DND-41 (cell line): ENCODE data around the gene RALA.

ENCODE experiments used
- EZH2 ChIP-seq: IDR thresholded peaks from 3 replicates; pipeline ENCODE4 v1.6.1; 2012; ENCODE audit warnings: borderline replicate concordance, low read depth, mild to moderate bottlenecking, moderate library complexity, low read length, inconsistent platforms; ENCODE audit not compliant: severe bottlenecking
- TF ChIP-seq, protein P1 (sequence below): IDR thresholded peaks from 2 replicates; pipeline ENCODE4 v1.5.1; 2012; ENCODE audit warnings: borderline replicate concordance, low read length, moderate library complexity, mild to moderate bottlenecking; ENCODE audit not compliant: poor library complexity, severe bottlenecking; ENCODE audit errors: extremely low read depth

DNA sequence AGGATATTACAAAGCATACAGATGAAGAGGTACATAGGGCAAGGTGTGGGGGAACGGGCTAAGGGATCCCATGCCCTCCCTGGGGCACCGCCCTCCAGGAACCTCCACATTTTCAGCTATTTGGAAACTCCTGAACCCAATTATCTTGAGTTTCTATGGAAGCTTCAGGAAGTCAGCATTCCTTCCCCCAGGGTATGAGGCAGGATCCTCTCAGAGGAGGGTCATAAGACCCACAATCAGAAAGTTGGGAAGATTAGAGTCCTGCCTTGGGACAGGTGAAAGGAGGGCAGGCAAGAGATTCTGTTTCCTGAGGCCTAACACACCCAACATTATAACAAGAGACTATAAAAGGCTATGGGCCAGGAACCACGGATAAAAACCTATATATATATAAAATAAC lies 98.0 kb downstream of the RALA start:
- TF ChIP-seq, protein P1, sequence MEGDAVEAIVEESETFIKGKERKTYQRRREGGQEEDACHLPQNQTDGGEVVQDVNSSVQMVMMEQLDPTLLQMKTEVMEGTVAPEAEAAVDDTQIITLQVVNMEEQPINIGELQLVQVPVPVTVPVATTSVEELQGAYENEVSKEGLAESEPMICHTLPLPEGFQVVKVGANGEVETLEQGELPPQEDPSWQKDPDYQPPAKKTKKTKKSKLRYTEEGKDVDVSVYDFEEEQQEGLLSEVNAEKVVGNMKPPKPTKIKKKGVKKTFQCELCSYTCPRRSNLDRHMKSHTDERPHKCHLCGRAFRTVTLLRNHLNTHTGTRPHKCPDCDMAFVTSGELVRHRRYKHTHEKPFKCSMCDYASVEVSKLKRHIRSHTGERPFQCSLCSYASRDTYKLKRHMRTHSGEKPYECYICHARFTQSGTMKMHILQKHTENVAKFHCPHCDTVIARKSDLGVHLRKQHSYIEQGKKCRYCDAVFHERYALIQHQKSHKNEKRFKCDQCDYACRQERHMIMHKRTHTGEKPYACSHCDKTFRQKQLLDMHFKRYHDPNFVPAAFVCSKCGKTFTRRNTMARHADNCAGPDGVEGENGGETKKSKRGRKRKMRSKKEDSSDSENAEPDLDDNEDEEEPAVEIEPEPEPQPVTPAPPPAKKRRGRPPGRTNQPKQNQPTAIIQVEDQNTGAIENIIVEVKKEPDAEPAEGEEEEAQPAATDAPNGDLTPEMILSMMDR, result no peak
- TF ChIP-seq EZH2, result no peak
